Measurements from ENCODE around the gene CIC. TPM values are rescaled to one million over a fixed set of nuclear protein-coding genes. Genes with fewer than 3 reads are reported as not detected.
A peak's percentile ranks its signal among the peaks of the same experiment; 100 is the strongest.

The CIC gene
- total and polyA plus RNA-seq, 9 of the 15 experiments (the other 6 are each of a cell fraction or from before 2014, with no cell fraction given), result 0.07 to 44.7 (median 8.6) TPM

DNA sequence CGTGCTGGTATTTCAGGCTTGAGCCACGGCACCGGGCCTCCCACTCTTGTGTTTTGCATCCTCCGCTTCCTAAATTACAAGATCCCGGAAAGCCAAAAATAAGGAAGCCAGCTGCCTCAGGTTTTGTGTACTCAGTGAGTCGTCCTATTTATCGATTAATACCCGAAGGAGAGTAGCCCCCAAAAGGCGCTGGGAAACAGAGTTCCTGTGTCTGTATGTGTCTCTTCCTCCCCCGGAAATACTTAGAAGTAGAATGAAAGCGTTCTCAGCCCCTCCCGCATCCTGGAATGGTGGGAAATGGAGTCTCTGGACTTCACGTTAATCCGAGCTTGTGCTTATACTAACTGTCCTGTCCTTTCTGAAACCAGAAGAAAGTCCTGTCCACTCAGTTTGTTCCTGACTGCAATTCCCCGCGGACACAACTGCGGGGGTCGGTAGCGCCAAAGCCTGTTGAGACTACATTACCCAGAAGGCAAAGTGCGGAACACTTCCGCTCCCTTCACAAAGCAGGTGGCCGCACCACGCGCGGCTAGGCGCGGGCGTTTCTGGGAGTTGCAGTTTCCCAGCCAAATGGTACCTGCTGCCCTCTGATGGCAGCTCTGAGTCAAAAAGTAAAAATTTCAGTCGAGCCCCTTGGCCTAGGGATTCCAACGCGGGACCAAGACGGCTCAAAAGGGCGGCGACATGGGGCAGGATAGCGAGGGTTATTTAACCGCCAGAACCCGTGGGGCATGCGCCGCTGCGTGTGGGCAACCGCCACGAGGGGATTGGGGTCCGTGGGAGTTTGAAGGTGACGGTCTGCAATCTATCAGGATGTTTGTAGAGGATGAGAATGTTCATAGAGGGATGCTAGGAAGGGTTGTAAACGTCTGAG lies 24.5 kb upstream of the CIC start (continued):
- TF ChIP-seq ARNT (IDR thresholded peaks at IDR 0.05) (peak in 1 of 2 experiments; percentile 81; a peak in 1 of 4 replicates), TCF7 (IDR thresholded peaks at IDR 0.05; ENCODE audit: borderline replicate concordance) (no peak; the same call in 1 of the 2 replicates), ZNF75A (CRISPR knock-in tag; IDR thresholded peaks at IDR 0.05) (peak; percentile 58; the same call in 1 of the 2 replicates), RBBP5 (IDR thresholded peaks at IDR 0.05; ENCODE audit: borderline replicate concordance, insufficient read depth, low read length, poor library complexity, severe bottlenecking) (no peak), SIRT6 (IDR thresholded peaks at IDR 0.05; ENCODE audit: low read depth, low read length) (no peak), ZNF785 (CRISPR knock-in tag; IDR thresholded peaks at IDR 0.05) (no peak), POLR2A (conservative IDR thresholded peaks at IDR 0.05) (peak; percentile 63), FOXJ2 (tag; IDR thresholded peaks at IDR 0.05) (peak; percentile 84; the same call in 1 of the 2 replicates), PCBP1 (IDR thresholded peaks at IDR 0.05; ENCODE audit: low read depth, low read length, poor library complexity, severe bottlenecking) (no peak), RBM25 (IDR thresholded peaks at IDR 0.05; ENCODE audit: low read depth, low read length, severe bottlenecking) (no peak), ZC3H8 (IDR thresholded peaks at IDR 0.05) (no peak), DDX20 (tag; IDR thresholded peaks at IDR 0.05; ENCODE audit: low read depth) (no peak), ZC3H4 (CRISPR knock-in tag; IDR thresholded peaks at IDR 0.05; ENCODE audit: borderline replicate concordance) (no peak), ZNF217 (CRISPR knock-in tag; IDR thresholded peaks at IDR 0.05) (no peak), ZNF347 (CRISPR knock-in tag; IDR thresholded peaks at IDR 0.05; ENCODE audit: low read depth) (no peak)
- TF ChIP-seq, protein P1, sequence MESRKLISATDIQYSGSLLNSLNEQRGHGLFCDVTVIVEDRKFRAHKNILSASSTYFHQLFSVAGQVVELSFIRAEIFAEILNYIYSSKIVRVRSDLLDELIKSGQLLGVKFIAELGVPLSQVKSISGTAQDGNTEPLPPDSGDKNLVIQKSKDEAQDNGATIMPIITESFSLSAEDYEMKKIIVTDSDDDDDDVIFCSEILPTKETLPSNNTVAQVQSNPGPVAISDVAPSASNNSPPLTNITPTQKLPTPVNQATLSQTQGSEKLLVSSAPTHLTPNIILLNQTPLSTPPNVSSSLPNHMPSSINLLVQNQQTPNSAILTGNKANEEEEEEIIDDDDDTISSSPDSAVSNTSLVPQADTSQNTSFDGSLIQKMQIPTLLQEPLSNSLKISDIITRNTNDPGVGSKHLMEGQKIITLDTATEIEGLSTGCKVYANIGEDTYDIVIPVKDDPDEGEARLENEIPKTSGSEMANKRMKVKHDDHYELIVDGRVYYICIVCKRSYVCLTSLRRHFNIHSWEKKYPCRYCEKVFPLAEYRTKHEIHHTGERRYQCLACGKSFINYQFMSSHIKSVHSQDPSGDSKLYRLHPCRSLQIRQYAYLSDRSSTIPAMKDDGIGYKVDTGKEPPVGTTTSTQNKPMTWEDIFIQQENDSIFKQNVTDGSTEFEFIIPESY (CRISPR knock-in tag; IDR thresholded peaks at IDR 0.05), result peak; percentile 21; the same call in 1 of the 2 replicates
- TF ChIP-seq, protein P2, sequence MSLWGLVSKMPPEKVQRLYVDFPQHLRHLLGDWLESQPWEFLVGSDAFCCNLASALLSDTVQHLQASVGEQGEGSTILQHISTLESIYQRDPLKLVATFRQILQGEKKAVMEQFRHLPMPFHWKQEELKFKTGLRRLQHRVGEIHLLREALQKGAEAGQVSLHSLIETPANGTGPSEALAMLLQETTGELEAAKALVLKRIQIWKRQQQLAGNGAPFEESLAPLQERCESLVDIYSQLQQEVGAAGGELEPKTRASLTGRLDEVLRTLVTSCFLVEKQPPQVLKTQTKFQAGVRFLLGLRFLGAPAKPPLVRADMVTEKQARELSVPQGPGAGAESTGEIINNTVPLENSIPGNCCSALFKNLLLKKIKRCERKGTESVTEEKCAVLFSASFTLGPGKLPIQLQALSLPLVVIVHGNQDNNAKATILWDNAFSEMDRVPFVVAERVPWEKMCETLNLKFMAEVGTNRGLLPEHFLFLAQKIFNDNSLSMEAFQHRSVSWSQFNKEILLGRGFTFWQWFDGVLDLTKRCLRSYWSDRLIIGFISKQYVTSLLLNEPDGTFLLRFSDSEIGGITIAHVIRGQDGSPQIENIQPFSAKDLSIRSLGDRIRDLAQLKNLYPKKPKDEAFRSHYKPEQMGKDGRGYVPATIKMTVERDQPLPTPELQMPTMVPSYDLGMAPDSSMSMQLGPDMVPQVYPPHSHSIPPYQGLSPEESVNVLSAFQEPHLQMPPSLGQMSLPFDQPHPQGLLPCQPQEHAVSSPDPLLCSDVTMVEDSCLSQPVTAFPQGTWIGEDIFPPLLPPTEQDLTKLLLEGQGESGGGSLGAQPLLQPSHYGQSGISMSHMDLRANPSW (CRISPR knock-in tag; IDR thresholded peaks at IDR 0.05), result no peak; the same call in 1 of the 2 replicates
- TF ChIP-seq, protein P3, sequence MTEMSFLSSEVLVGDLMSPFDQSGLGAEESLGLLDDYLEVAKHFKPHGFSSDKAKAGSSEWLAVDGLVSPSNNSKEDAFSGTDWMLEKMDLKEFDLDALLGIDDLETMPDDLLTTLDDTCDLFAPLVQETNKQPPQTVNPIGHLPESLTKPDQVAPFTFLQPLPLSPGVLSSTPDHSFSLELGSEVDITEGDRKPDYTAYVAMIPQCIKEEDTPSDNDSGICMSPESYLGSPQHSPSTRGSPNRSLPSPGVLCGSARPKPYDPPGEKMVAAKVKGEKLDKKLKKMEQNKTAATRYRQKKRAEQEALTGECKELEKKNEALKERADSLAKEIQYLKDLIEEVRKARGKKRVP (CRISPR knock-in tag; IDR thresholded peaks at IDR 0.05), result 0 out of 2 replicates have a peak, but pooled peaks have one; percentile 52
- TF ChIP-seq, protein P4, sequence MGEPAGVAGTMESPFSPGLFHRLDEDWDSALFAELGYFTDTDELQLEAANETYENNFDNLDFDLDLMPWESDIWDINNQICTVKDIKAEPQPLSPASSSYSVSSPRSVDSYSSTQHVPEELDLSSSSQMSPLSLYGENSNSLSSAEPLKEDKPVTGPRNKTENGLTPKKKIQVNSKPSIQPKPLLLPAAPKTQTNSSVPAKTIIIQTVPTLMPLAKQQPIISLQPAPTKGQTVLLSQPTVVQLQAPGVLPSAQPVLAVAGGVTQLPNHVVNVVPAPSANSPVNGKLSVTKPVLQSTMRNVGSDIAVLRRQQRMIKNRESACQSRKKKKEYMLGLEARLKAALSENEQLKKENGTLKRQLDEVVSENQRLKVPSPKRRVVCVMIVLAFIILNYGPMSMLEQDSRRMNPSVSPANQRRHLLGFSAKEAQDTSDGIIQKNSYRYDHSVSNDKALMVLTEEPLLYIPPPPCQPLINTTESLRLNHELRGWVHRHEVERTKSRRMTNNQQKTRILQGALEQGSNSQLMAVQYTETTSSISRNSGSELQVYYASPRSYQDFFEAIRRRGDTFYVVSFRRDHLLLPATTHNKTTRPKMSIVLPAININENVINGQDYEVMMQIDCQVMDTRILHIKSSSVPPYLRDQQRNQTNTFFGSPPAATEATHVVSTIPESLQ (CRISPR knock-in tag; IDR thresholded peaks at IDR 0.05), result no peak
